ENCODE data around the gene SCN4B.

The SCN4B gene

DNA sequence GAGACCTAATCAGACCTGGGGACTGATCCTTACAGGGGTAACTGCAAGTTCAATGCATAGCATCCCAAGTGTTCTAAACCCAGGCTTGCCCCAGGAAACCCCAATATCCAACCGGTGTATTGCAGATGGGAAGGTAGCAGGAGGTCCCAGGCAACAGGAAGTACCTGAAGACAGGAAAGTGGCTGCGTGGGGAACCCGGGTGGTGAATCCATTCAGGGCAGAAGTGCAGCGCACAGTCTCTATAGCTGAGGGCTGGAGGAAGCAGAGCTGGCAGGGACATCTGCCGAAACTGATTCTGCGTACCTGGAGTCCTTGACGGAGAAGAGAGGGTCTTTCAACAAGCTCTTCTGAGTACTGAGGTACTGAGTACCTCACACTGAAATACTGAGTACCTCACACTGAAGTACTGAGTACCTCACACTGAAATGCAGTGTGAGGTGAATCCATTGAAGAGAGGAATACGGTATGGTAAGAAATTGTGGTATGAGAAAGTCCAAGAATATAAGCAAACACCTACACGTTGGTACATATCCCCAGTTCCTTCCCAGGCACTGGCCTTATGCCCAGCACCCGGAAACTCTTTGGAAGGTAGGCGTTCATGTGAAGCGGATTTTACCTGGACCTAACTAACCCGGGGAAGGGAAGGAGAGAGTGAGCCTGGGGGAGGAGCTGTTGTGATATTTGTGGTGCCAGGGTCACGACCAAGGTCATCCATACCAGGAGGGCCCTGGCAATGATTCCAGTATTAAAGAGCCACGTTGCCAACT lies 20.1 kb downstream of the SCN4B start:
- H3K4me1 ChIP-seq (ENCODE audit: control insufficient read depth in 2 of 2, insufficient read depth in 2 of 2, low read length in 2 of 2): peaks cover 0 to 4% of the 10 kb centered on the region in 2 donors
- no peaks in the 10 kb centered on the region for H3K9me3 ChIP-seq (ENCODE audit: control insufficient read depth in 2 of 2, low read length in 2 of 2)
- H3K9ac ChIP-seq (ENCODE audit: low read depth in 1 of 2, low read length in 2 of 2): no peak overlapping the region
- no peak overlapping the region for H3K4me3 ChIP-seq (ENCODE audit: low read length in 2 of 2)
- H3K27ac ChIP-seq (ENCODE audit: low read depth in 2 of 2, low read length in 2 of 2): no peak overlapping the region
- peaks cover 4% of the 10 kb centered on the region in 2 donors for H3K27me3 ChIP-seq (ENCODE audit: control insufficient read depth in 2 of 2, insufficient read depth in 2 of 2, low read length in 2 of 2)
- no peaks in the 10 kb centered on the region for H3K36me3 ChIP-seq (ENCODE audit: control insufficient read depth in 2 of 2, insufficient read depth in 2 of 2, low read length in 2 of 2)

DNA sequence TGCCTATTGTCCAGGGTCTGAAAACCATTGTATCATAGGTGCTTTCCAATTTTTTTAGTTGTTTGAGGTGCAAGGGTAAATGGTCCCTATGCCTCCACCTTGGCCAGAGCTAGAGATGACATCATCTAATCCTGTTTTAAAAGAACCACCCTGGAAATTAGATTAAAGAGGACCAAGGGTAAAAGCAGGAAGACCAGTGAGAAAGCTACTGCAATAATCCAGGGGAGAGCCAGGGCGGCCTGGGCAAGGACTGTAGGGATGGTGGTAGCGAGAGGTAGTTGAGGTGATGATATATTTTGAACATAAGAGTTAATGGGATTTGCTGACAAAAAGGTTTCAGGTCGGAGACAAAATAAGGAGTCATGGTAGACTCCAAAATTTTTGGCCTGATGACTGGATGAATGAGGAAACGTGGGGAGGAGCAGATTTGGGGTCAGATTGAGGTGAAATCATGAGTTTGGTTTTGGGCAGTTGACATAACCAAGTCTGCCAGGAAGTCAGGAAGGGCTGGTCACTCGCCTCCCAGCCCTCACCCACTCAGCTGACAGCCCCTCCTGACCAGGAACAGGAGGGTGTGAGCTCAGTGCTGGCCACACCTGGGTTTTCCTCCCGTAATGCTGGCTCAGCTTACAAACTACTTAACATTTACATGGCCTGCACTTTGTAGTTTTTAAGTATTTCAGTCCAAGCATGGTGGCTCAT lies 23.0 kb downstream of the SCN4B start:
- Histone ChIP-seq H3K27me3 (ENCODE audit: control insufficient read depth in 2 of 2, insufficient read depth in 2 of 2, low read length in 2 of 2) (peaks cover 0 to 2% of the 10 kb centered on the region in 2 donors), H3K9me3 (ENCODE audit: control insufficient read depth in 2 of 2, low read length in 2 of 2) (no peaks in the 10 kb centered on the region), H3K4me3 (ENCODE audit: low read length in 2 of 2) (no peak overlapping the region), H3K36me3 (ENCODE audit: control insufficient read depth in 2 of 2, insufficient read depth in 2 of 2, low read length in 2 of 2) (peaks cover 2 to 7% of the 10 kb centered on the region in 2 donors), H3K9ac (ENCODE audit: low read depth in 1 of 2, low read length in 2 of 2) (no peak overlapping the region), H3K4me1 (ENCODE audit: control insufficient read depth in 2 of 2, insufficient read depth in 2 of 2, low read length in 2 of 2) (peaks cover 0 to 4% of the 10 kb centered on the region in 2 donors), H3K27ac (ENCODE audit: low read depth in 2 of 2, low read length in 2 of 2) (no peak overlapping the region)

DNA sequence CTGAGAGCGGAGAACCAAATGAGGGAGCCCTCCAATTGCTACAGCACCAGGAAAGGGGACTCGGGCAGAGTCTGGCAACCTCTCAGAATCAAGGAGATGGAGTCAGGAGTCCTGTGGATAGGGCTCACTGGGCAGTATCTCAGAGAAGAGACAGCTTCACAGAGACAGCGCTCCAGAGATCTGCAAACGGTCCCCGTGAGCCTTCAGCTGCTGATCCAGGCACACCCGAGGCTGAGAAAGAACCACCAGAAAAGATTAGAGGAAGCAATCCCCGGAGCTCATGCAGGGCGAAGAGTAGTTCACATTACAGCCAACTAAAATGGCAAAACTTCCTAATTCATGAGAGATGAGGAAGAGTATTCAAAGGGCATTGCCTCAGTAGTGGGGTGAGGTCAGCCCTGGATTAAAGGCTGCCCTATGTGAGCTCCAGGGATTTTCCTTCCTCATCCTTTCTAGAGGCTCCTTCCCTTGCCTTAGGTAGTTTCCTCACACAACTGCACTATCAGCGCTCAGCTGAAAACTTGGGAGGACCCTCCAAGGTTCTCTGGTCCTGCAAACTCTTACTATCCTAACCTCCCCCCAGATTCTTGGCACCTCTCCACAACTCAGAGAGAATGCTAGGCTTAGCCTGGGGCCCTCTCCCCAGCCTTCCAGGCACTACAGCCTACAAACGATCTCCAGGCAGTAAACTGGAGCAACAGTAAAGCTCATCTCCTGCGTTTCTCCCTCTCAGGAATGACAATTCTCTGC lies 23.7 kb downstream of the SCN4B start:
- Histone ChIP-seq H3K27me3 (ENCODE audit: control insufficient read depth in 2 of 2, insufficient read depth in 2 of 2, low read length in 2 of 2) (peaks cover 0 to 2% of the 10 kb centered on the region in 2 donors), H3K27ac (ENCODE audit: low read depth in 2 of 2, low read length in 2 of 2) (no peak overlapping the region), H3K9ac (ENCODE audit: low read depth in 1 of 2, low read length in 2 of 2) (no peak overlapping the region), H3K4me1 (ENCODE audit: control insufficient read depth in 2 of 2, insufficient read depth in 2 of 2, low read length in 2 of 2) (peaks cover 0 to 4% of the 10 kb centered on the region in 2 donors), H3K4me3 (ENCODE audit: low read length in 2 of 2) (no peak overlapping the region), H3K36me3 (ENCODE audit: control insufficient read depth in 2 of 2, insufficient read depth in 2 of 2, low read length in 2 of 2) (peaks cover 2 to 7% of the 10 kb centered on the region in 2 donors), H3K9me3 (ENCODE audit: control insufficient read depth in 2 of 2, low read length in 2 of 2) (no peaks in the 10 kb centered on the region)

DNA sequence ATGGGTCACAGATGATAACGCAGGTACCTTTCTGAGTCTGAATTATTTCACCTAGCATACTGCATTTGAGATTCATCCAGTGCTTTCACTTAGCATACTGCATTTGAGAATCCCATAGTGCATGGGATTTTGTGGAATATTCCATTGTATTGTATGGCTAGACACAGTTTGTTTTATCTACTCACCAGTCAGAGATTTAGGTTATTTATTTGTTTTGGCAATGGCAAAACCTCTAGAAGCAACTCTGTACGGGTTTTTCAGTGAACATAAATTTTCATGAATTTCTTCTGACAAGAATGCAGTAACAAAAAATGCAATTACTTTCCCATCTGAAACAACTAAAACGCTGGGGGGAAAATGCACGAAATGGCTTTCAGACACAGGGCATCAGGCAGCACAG lies 24.3 kb downstream of the SCN4B start:
- Histone ChIP-seq H3K27ac (ENCODE audit: low read depth in 2 of 2, low read length in 2 of 2) (no peak overlapping the region), H3K9ac (ENCODE audit: low read depth in 1 of 2, low read length in 2 of 2) (no peak overlapping the region), H3K9me3 (ENCODE audit: control insufficient read depth in 2 of 2, low read length in 2 of 2) (no peaks in the 10 kb centered on the region), H3K4me1 (ENCODE audit: control insufficient read depth in 2 of 2, insufficient read depth in 2 of 2, low read length in 2 of 2) (peaks cover 0 to 4% of the 10 kb centered on the region in 2 donors), H3K27me3 (ENCODE audit: control insufficient read depth in 2 of 2, insufficient read depth in 2 of 2, low read length in 2 of 2) (peaks cover 0 to 2% of the 10 kb centered on the region in 2 donors), H3K4me3 (ENCODE audit: low read length in 2 of 2) (no peak overlapping the region), H3K36me3 (ENCODE audit: control insufficient read depth in 2 of 2, insufficient read depth in 2 of 2, low read length in 2 of 2) (peaks cover 2 to 7% of the 10 kb centered on the region in 2 donors)

DNA sequence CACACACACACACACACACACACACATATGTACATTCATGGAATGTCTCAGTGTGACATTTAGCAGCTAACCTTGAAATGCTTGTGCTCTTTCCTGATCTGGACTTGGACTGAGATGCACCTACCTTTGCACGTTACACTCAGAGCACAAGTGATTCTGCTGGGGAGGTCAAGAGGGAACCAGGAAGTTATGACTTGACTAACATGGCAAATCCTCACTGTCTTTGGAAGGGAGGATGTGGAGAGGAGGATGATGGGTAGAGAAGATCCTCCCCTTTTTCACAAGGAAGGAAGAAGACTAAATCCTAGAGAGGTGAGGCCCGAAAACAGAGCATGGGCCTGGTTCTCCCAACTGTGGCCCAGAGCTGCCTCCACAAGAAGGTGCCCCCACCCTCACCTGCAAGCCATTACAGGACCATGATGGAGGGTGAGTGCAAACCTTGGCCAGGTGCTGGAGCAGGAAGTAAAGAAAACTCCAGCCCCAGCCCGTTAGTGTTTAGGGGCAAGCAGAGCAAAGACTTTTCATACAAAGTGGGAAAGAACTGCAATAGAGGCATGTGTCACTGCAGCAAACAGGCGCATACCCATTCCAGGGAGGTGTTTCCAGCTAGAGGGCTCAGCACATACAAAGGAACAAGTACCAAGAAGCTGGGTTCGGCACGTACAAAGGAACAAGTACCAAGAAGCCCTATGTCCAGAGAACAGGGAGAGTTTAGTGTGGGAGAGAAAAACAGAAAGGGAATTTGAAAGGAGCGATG lies 26.4 kb downstream of the SCN4B start:
- H3K4me3 ChIP-seq (ENCODE audit: low read length in 2 of 2): no peak overlapping the region
- peaks cover 0 to 2% of the 10 kb centered on the region in 2 donors for H3K27me3 ChIP-seq (ENCODE audit: control insufficient read depth in 2 of 2, insufficient read depth in 2 of 2, low read length in 2 of 2)
- H3K9me3 ChIP-seq (ENCODE audit: control insufficient read depth in 2 of 2, low read length in 2 of 2): no peaks in the 10 kb centered on the region
- no peak overlapping the region for H3K27ac ChIP-seq (ENCODE audit: low read depth in 2 of 2, low read length in 2 of 2)
- H3K9ac ChIP-seq (ENCODE audit: low read depth in 1 of 2, low read length in 2 of 2): no peak overlapping the region
- peaks cover 8 to 10% of the 10 kb centered on the region in 2 donors for H3K36me3 ChIP-seq (ENCODE audit: control insufficient read depth in 2 of 2, insufficient read depth in 2 of 2, low read length in 2 of 2)
- H3K4me1 ChIP-seq (ENCODE audit: control insufficient read depth in 2 of 2, insufficient read depth in 2 of 2, low read length in 2 of 2): peaks cover 0 to 4% of the 10 kb centered on the region in 2 donors

DNA sequence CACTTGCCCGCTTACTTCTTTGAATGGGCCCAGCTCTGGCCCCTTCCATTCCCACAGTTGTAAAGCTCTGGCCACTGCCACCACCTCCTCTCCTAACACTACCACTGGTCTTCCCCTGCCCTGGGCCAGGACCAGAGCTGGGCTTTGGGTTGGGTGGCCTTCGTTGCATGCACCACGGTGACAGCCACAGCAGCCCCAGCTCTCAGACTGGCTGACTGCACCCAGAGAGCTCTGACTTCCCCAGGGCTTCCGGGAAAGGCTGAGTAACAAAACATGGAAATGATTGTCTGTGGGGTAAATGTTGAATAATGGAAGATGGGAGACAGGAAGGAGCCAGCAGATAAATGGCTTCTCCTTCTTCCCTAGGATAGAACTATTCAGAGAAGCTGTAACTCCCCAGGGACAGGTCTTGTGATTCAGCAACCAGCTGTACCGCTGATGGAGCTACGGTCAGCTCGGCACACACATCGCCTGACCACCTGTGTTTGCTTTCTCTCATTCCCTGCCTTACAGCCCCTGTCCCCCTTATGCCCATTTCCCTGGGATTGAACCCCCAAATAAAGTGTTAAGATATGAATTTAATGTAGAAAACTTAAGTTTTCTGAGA lies 27.6 kb downstream of the SCN4B start:
- Histone ChIP-seq H3K27ac (ENCODE audit: low read depth in 2 of 2, low read length in 2 of 2) (no peak overlapping the region), H3K4me1 (ENCODE audit: control insufficient read depth in 2 of 2, insufficient read depth in 2 of 2, low read length in 2 of 2) (peaks cover 0 to 4% of the 10 kb centered on the region in 2 donors), H3K9me3 (ENCODE audit: control insufficient read depth in 2 of 2, low read length in 2 of 2) (no peaks in the 10 kb centered on the region), H3K4me3 (ENCODE audit: low read length in 2 of 2) (no peak overlapping the region), H3K9ac (ENCODE audit: low read depth in 1 of 2, low read length in 2 of 2) (no peak overlapping the region), H3K27me3 (ENCODE audit: control insufficient read depth in 2 of 2, insufficient read depth in 2 of 2, low read length in 2 of 2) (peaks cover 0 to 2% of the 10 kb centered on the region in 2 donors), H3K36me3 (ENCODE audit: control insufficient read depth in 2 of 2, insufficient read depth in 2 of 2, low read length in 2 of 2) (peaks cover 10 to 19% of the 10 kb centered on the region in 2 donors)

DNA sequence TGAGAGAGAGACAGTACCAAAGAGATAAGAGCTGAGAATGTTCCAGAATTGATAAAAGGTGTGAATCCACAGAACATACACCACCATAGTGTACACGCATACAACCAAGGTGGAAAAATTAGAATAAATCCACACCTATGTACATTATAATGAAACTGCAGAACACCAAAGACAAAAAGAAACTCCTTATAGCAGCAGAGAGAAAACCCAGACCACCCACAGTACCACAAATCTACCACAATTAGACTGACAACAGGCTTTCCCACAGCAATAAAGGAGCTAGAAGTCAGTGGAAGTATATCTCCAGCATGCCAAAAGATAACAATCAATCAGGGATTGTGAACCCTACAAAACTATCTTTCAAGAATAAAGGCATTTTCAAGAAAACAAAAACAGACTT lies 31.8 kb downstream of the SCN4B start:
- H3K4me3 ChIP-seq (ENCODE audit: low read length in 2 of 2): no peak overlapping the region
- no peaks in the 10 kb centered on the region for H3K9me3 ChIP-seq (ENCODE audit: control insufficient read depth in 2 of 2, low read length in 2 of 2)
- no peak overlapping the region for H3K27ac ChIP-seq (ENCODE audit: low read depth in 2 of 2, low read length in 2 of 2)
- no peak overlapping the region for H3K9ac ChIP-seq (ENCODE audit: low read depth in 1 of 2, low read length in 2 of 2)
- no peaks in the 10 kb centered on the region for H3K4me1 ChIP-seq (ENCODE audit: control insufficient read depth in 2 of 2, insufficient read depth in 2 of 2, low read length in 2 of 2)
- H3K36me3 ChIP-seq (ENCODE audit: control insufficient read depth in 2 of 2, insufficient read depth in 2 of 2, low read length in 2 of 2): peaks cover 26 to 37% of the 10 kb centered on the region in 2 donors
- peaks cover 0 to 2% of the 10 kb centered on the region in 2 donors for H3K27me3 ChIP-seq (ENCODE audit: control insufficient read depth in 2 of 2, insufficient read depth in 2 of 2, low read length in 2 of 2)

DNA sequence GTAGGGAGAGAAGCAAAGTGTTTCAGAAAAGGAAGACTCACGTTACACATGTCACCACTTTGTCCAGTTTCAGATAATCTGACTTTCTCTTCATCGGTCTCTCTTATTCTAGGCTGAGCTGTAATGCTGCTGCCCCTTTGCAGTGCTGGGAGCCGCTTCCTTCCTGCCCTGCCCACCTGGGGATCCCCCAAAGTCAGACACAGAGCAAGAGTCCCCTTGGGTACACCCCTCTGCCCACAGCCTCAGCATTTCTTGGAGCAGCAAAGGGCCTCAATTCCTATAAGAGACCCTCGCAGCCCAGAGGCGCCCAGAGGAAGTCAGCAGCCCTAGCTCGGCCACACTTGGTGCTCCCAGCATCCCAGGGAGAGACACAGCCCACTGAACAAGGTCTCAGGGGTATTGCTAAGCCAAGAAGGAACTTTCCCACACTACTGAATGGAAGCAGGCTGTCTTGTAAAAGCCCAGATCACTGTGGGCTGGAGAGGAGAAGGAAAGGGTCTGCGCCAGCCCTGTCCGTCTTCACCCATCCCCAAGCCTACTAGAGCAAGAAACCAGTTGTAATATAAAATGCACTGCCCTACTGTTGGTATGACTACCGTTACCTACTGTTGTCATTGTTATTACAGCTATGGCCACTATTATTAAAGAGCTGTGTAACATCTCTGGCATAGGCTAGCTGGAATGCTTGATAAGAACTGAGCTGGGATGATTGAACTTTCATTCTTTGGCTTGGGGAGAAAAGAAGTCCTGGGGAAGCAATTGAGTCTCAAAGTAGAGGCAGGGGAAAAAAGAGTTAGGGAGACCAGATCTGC lies 34.6 kb downstream of the SCN4B start:
- Histone ChIP-seq H3K9me3 (ENCODE audit: control insufficient read depth in 2 of 2, low read length in 2 of 2) (no peaks in the 10 kb centered on the region), H3K4me1 (ENCODE audit: control insufficient read depth in 2 of 2, insufficient read depth in 2 of 2, low read length in 2 of 2) (no peaks in the 10 kb centered on the region), H3K36me3 (ENCODE audit: control insufficient read depth in 2 of 2, insufficient read depth in 2 of 2, low read length in 2 of 2) (peaks cover 47 to 51% of the 10 kb centered on the region in 2 donors), H3K27ac (ENCODE audit: low read depth in 2 of 2, low read length in 2 of 2) (no peak overlapping the region), H3K9ac (ENCODE audit: low read depth in 1 of 2, low read length in 2 of 2) (no peak overlapping the region), H3K27me3 (ENCODE audit: control insufficient read depth in 2 of 2, insufficient read depth in 2 of 2, low read length in 2 of 2) (no peaks in the 10 kb centered on the region), H3K4me3 (ENCODE audit: low read length in 2 of 2) (no peak overlapping the region)

DNA sequence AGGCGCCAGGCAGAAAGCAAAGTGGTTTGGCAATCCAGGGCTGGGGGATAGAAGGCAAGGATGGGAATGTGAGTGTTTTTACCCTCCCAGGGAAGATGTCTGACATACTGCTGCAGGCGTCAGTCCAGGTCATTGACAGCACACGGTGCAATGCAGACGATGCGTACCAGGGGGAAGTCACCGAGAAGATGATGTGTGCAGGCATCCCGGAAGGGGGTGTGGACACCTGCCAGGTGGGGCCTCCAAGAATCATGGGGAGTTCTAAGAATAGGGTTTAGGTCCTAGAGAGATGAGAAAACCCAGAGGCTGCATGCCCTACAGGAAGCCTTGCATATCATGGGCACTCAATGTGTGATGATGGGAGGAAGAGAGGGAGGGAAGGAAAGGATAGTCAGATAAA lies 37.6 kb downstream of the SCN4B start:
- Histone ChIP-seq H3K27me3 (ENCODE audit: control insufficient read depth in 2 of 2, insufficient read depth in 2 of 2, low read length in 2 of 2) (no peaks in the 10 kb centered on the region), H3K27ac (ENCODE audit: low read depth in 2 of 2, low read length in 2 of 2) (no peak overlapping the region), H3K4me3 (ENCODE audit: low read length in 2 of 2) (no peak overlapping the region), H3K9ac (ENCODE audit: low read depth in 1 of 2, low read length in 2 of 2) (no peak overlapping the region), H3K9me3 (ENCODE audit: control insufficient read depth in 2 of 2, low read length in 2 of 2) (no peaks in the 10 kb centered on the region), H3K4me1 (ENCODE audit: control insufficient read depth in 2 of 2, insufficient read depth in 2 of 2, low read length in 2 of 2) (peaks cover 2 to 7% of the 10 kb centered on the region in 2 donors), H3K36me3 (ENCODE audit: control insufficient read depth in 2 of 2, insufficient read depth in 2 of 2, low read length in 2 of 2) (peaks cover 46 to 49% of the 10 kb centered on the region in 2 donors)
